Mucosa of stomach (tissue), 1 donor: ENCODE results near the gene R3HDML.

ENCODE experiments used
- H3K27me3 ChIP-seq: one replicate; pipeline ENCODE4 v1.7.0; 2013; ENCODE audit warnings: mild to moderate bottlenecking, low read length; ENCODE audit not compliant: control insufficient read depth, insufficient read depth
- H3K36me3 ChIP-seq: one replicate; pipeline ENCODE4 v1.7.0; 2013; ENCODE audit warnings: low read length; ENCODE audit not compliant: control insufficient read depth, insufficient read depth
- H3K4me1 ChIP-seq: one replicate; pipeline ENCODE4 v1.7.0; 2013; ENCODE audit warnings: mild to moderate bottlenecking, low read length; ENCODE audit not compliant: control insufficient read depth, insufficient read depth
- H3K4me3 ChIP-seq: one replicate; pipeline ENCODE4 v1.7.0; 2013; ENCODE audit warnings: low read length
- H3K9ac ChIP-seq: one replicate; pipeline ENCODE4 v1.7.0; 2013; ENCODE audit warnings: mild to moderate bottlenecking, low read length, moderate library complexity
- H3K9me3 ChIP-seq: one replicate; pipeline ENCODE4 v1.7.0; 2013; ENCODE audit warnings: mild to moderate bottlenecking, low read length, moderate library complexity; ENCODE audit not compliant: control insufficient read depth
- donor health status: Pancreatic carcinoma.

The R3HDML gene

DNA sequence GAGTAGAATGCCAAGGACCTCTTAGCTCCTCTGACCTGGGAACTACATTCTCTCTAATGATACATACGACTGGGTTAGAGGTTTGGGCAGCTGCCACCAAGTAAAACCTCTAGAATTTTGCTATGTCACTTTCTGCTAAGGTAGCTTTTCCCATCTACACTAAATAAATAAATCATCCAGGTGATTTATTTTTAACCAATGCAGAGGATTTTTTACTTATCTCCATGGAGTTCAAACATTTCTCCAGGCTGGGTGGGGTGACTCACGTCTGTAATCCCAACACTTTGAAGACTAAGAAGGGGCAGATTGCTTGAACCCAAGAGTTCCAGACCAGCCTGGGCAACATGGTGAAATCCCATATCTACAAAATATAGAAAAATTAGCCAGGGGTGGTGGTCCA lies 45.8 kb downstream of the R3HDML start:
- Histone ChIP-seq H3K4me3 (no peak overlapping the region), H3K27me3 (no peaks in the 10 kb centered on the region), H3K9me3 (no peaks in the 10 kb centered on the region), H3K9ac (no peak overlapping the region), H3K4me1 (peaks cover 11% of the 10 kb centered on the region), H3K36me3 (no peaks in the 10 kb centered on the region)

DNA sequence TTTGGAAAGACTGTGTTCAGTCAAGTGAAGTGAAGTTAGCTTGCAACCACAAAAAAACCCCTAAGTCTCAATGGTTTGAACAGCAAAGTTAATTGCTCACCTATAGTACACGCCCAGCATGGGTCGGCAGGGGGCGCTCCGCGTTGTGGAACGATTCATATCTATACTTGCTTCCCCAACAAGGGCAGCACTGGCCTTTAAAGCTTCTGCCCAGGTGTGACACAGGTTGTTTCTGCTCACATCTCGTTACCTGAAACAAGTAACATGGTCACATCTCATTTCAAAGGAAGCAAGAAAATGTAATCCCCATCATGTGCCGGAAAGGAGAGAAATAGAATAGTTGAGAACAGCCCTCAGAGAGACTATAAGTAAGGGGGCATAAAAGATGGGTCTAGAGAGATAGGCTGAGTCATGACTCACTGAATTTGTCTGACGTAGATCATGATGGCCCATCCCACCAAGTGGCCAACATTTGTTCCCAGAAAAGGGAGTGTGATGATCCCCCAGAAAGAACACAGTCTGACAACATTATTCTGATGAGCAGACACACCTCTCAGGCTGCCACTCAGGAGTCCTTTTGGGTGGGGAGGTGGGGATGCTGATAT lies 47.7 kb downstream of the R3HDML start:
- no peaks in the 10 kb centered on the region for H3K9me3 ChIP-seq
- H3K27me3 ChIP-seq = no peaks in the 10 kb centered on the region
- no peak overlapping the region for H3K9ac ChIP-seq
- H3K4me3 ChIP-seq = no peak overlapping the region
- no peaks in the 10 kb centered on the region for H3K36me3 ChIP-seq
- peaks cover 22% of the 10 kb centered on the region for H3K4me1 ChIP-seq

DNA sequence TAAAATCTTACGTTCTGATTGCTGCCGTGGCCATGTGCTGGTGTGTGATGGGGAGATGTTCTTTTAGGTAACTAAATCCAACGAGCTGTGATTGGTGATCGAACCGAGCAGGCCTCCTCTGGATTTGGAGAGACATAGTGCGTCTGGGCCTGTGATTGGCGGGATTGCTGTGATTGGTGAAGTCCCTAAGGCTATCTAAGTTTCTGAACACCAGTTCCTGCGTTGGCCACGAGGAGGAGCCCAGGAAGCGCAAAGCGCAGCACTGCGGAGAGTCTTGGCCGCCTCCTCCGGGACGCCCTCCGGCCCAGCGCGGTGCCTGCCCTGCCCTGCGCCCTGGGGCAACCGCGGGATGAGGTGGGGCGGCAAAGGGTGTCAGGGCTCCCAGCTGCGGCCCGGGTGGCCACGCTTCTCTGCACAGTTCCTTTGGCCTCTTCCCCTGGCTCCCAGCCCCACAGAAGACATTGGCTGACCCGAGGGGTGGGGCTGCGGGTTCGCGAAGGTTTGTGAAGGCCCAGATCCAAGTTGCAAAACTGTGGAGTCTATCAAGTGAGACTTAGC lies 51.7 kb downstream of the R3HDML start:
- Histone ChIP-seq H3K27me3 (no peaks in the 10 kb centered on the region), H3K4me1 (peaks cover 30% of the 10 kb centered on the region), H3K9ac (no peak overlapping the region), H3K9me3 (no peaks in the 10 kb centered on the region), H3K4me3 (no peak overlapping the region), H3K36me3 (no peaks in the 10 kb centered on the region)

DNA sequence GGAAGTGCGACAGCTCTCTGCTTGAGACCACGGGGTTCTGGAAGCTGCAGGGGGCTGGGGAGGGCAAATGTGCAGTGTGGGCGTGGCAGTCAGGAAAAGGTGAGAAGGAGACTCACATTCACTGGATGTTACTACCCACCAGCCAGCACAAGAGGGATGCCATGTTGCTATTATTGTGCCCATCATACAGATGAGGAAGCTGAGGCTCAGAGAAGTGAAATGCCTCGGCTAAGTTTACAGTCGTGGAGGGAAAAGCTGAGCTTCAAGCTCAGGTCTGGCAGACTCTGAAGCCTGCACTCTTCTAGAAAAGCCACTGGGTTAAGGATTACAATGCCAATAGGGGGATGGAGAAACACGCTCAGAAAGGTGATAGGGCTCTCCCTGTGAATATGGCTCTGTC lies 53.0 kb downstream of the R3HDML start:
- Histone ChIP-seq H3K9ac (no peak overlapping the region), H3K4me1 (peaks cover 37% of the 10 kb centered on the region), H3K9me3 (no peaks in the 10 kb centered on the region), H3K27me3 (no peaks in the 10 kb centered on the region), H3K36me3 (no peaks in the 10 kb centered on the region), H3K4me3 (no peak overlapping the region)

DNA sequence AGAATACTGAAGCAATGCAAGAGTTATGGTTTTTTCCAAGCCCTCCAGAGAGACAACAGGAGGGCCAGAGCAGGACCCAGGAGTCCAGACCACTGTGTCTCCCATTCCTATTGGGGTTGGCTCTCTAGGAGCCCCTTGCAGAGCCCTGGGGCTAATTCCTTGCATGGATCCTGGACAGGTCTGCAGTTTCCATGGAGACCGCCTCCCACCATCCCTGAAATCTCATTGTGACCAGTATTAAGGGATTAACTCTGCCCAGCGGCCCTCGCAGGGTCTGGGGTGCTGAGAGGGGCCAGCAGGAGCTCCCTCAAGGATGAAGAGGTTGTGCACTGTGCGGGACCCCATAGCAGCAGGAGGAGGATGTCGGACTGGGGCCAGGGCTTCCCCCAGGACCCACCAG lies 53.4 kb downstream of the R3HDML start:
- Histone ChIP-seq H3K27me3 (no peaks in the 10 kb centered on the region), H3K4me3 (no peak overlapping the region), H3K9ac (no peak overlapping the region), H3K9me3 (no peaks in the 10 kb centered on the region), H3K36me3 (no peaks in the 10 kb centered on the region), H3K4me1 (peaks cover 41% of the 10 kb centered on the region)

DNA sequence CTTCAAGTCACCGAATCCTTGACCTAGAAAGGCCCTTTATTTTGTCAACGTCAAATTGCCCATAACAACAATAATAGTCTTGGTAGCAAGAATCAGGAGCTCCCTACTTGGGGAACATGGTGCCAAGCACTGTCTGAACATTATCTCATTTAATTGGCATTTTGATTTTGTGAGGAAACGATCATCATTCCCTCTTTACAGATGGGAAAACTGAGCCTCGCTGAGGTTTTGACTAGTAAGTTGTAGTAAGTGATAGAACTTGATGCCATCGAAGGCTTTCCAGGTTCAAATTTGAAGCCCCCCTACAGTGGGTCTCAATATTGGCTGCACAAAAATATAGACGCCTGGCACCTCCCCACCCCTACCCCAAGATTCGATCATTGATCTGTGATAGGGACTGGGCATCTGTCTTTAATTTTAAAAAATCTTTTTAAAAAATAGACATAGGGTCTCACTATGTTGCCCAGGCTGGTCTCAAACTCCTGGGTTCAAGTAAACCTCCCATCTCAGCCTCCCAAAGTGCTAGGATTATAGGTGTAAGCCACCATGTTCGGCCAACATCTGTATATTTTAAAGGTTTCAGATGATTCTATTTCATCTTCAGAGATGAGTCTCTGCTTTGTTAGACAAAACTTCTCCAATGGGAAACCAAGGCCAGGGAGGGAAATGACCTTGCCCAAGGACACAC lies 55.4 kb downstream of the R3HDML start:
- Histone ChIP-seq H3K9ac (no peak overlapping the region), H3K27me3 (no peaks in the 10 kb centered on the region), H3K4me1 (peaks cover 48% of the 10 kb centered on the region), H3K4me3 (no peak overlapping the region), H3K9me3 (no peaks in the 10 kb centered on the region), H3K36me3 (no peaks in the 10 kb centered on the region)

DNA sequence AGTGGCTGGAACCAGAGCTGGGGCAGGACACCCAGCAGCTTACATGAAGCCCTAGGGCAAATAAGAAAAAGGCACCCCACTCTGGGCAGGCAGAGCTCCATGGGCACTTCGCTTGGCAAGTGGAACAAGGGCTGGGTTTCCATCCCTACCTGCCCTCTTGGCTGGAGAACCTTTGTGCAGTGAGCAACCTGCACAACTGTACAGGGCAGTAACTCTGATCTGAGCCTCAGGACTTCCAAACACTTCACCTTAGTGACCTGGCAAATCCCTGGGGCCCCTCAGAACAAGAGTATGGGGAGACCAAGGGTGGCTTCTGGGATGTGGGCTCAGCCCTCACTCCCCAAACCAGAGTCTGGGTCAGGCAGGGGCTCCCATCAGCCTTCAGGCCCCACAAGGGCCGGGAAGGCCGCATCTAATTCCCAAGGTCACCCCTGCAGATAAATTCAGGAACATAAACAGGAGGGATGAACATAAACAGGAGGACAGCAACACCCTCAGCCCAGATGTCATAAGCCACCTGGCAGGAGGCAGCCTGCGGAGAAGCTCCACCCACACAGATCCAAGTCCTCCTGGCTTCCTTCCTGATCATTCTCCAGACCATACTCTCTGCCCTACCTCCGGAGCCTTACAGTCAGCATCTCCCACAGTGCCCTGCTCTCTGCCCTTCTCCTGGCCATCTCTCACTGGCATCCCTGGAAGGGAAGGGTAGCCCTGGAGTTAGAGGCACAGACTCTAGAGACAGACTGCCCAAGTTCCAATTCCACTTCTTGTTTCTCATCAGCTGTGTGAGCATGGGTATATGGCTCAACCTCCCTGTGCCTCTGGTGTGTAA lies 56.1 kb downstream of the R3HDML start:
- H3K9me3 ChIP-seq = no peaks in the 10 kb centered on the region
- peaks cover 52% of the 10 kb centered on the region for H3K4me1 ChIP-seq
- H3K36me3 ChIP-seq = no peaks in the 10 kb centered on the region
- no peaks in the 10 kb centered on the region for H3K27me3 ChIP-seq
- H3K9ac ChIP-seq = no peak overlapping the region
- no peak overlapping the region for H3K4me3 ChIP-seq

DNA sequence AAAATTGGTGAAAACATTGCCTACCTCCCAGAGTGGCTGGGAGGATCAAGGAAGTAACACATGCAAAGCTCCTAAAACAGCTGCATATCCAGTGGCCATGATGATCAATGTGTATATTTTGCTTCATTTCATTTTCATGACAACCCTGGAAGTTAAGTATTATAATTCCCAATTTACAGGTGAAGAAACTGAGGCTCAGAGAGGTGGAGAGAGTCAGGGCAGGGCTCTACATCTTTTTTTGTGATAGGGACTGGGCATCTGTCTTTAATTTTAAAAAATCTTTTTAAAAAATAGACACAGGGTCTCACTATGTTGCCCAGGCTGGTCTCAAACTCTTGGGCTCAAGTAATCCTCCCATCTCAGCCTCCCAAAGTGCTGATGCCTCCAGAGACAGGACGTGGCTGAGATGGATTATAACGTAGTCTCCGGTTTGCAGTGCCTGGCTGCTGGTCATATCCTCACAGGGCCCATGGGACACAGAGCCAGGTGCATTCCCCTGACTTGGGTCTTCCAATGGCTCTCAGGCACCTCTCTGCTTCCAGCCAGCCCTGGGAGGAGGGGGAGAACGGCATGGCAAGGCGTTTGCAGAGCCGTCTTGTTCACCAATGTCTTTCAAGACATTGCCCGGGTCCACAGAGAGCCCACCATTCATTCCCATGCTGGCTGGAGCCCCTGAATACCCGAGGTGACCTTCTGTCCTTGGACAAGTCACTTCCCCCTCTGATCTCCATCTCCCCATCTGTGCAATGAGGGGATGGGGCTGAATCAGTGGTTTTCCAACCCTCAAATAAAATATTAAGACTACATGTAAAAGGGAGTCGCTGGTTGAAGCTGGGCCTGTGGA lies 57.0 kb downstream of the R3HDML start:
- Histone ChIP-seq H3K4me3 (no peak overlapping the region), H3K9me3 (no peaks in the 10 kb centered on the region), H3K4me1 (peaks cover 48% of the 10 kb centered on the region), H3K27me3 (no peaks in the 10 kb centered on the region), H3K36me3 (no peaks in the 10 kb centered on the region), H3K9ac (no peak overlapping the region)

DNA sequence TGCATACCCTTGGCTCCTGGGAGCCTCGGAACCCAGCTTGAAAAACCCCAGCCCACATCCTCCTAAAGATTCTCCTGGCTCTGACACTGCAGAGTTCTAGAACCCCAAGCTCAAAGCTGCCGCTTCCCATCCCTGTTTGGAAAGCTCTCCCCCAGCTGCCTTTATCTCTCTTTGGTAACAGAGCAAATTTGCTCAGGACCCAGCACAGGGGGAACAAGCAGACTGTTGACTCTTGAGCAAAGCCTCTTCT lies 57.5 kb downstream of the R3HDML start:
- Histone ChIP-seq H3K27me3 (no peaks in the 10 kb centered on the region), H3K4me3 (no peak overlapping the region), H3K4me1 (peaks cover 52% of the 10 kb centered on the region), H3K9me3 (no peaks in the 10 kb centered on the region), H3K36me3 (no peaks in the 10 kb centered on the region), H3K9ac (no peak overlapping the region)

DNA sequence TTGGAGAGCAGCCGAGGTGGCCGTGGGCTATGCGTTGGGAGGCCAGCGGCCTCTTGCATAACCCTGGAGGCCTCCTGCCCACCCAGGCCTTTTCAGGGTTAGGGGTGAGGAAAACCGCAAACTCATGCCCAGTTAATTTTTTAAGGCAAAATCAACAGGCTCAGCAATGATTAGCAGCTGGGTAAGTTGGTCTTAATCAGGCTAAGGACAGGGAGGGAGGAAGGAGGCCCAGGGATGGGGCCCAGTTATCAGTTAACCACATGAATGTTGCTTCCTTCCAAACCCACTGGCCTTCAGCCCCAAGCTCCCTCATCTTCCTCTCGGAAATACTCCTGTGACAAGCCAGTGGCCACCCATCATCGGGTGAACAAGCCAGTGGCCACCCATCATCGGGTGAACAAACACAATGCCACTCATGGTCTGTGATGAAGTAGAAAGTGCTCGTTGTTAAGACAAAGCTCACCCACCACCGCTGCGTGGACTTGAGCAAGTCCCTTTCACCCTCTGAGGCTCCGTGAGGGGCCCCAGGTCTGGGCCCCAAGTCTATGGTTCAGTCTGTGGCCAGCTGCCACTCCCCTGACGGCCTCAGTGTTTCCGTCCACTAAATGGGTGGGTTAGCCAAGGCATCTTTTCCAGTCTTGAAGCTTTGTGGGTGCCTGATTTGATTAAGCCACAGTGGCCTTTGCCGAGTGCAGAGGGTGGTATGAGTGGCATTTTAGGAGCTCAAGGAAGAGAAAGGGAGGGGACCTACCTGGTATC lies 58.0 kb downstream of the R3HDML start:
- H3K4me1 ChIP-seq = peaks cover 52% of the 10 kb centered on the region
- H3K9ac ChIP-seq = no peak overlapping the region
- H3K9me3 ChIP-seq = no peaks in the 10 kb centered on the region
- no peak overlapping the region for H3K4me3 ChIP-seq
- H3K36me3 ChIP-seq = no peaks in the 10 kb centered on the region
- H3K27me3 ChIP-seq = no peaks in the 10 kb centered on the region
